ENCODE measurements around the gene LRP5.

Gene LRP5

DNA sequence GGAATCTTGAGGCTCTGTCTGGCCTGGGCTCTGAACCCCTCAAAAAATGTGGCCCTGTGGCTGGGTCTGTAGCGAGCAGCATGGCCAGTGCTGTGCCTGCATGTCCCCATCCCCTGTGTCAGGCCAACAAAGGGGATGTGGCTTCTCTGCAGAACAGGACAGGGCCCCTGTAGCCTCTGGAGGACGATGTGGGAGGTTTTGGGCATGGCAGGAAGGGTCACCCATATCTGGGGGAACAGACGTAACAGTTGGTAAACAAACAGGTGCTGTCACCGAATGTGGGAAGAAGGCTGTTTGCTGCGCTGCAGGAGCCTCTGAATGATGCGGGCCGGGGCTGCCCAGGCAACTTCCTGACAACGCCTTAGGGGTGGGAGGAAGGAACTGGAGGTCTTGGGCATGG is 35.0 kb downstream of the LRP5 start:
- DNase-seq (ENCODE audit: low read depth in 3 of 3) = no peak

DNA sequence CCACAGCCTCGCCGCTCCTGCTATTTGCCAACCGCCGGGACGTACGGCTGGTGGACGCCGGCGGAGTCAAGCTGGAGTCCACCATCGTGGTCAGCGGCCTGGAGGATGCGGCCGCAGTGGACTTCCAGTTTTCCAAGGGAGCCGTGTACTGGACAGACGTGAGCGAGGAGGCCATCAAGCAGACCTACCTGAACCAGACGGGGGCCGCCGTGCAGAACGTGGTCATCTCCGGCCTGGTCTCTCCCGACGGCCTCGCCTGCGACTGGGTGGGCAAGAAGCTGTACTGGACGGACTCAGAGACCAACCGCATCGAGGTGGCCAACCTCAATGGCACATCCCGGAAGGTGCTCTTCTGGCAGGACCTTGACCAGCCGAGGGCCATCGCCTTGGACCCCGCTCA is 35.5 kb downstream of the LRP5 start:
- no peak for DNase-seq (ENCODE audit: low read depth in 3 of 3)

DNA sequence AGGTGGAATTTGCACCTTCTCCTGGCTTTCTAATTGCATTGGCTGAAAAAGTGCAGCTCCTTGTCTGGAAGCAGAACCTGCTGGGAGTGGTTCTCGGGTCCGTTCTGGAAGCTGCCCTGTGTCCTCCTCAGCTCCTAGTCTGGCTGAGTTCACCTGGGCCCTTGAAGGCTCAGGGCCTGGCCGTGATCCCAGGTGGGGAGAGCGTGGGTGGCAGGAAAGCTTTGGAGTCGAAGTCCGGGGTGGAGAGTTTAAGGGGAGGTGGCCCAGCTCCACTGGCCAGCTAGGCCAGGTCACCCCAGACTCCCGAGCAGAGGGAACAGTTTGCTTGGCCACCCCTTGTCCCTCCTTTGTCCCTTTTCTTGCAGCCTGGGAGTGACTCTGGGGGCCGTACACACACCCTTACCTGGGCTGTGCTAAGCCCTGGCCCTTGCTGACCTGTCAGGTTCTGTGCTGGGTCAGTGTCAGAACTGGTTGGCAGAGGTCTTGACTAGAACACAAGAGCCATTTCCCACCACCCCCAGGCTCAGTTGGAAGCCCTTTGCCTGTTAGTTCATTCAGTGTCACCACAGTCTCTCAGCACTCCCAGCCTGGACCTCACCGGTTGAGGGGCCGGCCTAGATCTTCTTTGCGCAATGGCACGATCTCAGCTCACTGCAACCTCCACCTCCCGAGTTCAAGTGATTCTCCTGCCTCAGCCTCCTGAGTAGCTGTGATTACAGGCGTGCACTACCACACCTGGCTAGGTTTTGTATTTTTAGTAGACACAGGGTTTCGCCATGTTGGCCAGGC is 37.3 kb downstream of the LRP5 start:
- DNase-seq (ENCODE audit: low read depth in 3 of 3) = no peak

DNA sequence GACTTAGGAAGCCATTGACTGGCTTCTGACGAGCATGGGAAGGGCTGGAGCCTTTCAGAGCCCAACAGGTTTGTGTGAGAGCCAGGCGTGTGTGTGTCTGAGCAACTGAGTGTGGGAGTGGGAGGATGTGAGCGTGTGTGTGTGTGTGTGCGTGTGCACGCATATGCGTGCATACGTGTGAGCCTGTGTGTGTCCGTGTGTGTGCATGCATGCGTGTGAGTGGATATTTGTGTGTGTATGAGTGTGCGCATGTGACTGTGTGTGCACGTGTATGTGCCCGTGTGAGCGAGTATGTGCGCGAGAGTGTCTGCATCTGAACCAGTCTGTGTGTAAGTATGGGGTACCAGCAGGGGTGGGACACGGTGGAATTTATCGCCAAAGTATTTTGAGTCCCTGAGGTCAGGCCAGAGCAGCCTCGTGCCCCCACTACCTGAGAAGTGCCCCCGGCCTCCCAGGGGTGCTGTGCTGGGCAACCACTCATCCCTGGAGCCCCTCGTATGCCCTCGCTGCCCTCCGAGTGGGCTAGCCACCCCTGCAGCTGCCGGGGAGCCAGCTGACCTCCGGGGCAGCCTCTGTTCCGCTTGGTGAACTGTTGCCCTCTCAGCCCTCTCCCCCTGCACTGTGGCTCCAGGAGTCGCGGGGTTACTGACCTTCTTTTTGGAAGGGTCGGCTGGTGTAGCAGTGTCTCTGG is 38.5 kb downstream of the LRP5 start:
- no peak for DNase-seq (ENCODE audit: low read depth in 3 of 3)

DNA sequence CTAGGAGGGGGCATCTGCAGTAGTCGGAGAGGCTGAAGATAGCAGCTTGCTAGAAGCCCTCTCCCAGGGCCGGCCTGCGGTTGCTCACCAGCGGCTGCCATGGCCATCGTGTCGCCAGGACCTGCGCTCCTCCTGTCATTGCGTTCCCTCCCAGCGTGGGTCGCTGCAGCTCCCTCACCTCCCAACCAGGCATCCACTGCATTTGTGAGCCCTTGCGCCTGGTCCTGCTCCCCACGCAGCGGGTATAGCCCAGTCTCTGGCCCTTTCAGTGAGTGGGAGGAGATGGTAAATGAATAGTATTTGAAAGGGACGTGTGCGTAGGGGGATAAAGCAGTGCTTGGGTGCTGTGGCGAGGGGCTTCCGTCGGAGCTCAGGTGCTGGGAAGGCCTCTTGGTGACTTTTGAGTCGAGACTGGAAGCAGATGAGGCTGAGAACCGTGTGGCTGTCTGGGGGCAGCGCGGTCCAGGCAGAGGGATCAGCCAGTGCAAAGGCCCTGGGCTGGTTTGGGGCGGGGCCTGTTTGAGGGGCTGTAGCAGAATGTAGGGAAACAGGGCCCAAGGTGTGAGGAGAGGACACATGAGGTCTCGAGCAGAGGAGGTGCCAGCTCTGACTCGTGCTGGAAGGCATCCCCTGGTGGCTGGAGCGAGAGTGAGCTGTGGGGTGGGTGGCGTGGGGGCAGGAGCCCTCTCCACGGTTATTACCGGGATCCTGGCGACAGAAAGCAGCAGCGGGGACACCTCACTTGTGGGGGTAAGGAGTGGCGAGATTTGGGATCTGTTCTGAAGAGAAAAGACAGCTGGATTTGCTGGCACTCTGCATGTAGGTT is 39.3 kb downstream of the LRP5 start:
- DNase-seq (ENCODE audit: low read depth in 3 of 3) = no peak

DNA sequence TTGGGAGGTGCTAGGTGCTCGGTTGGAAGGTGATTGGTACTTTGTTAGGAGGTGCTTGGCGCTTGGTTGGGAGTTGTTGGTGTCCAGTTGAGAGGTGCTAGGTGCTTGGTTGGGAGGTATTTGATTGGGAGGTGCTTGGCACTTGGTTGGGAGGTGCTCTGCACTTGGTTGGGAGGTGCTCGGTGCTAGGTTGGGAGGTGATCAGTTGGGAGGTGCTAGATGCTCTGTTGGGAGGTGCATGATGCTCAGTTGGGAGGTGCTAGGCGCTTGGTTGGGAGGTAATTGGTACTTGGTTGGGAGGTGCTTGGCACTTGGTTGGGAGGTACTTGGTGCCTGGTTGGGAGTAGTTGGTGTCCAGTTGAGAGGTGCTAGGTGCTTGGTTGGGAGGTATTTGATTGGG is 40.2 kb downstream of the LRP5 start:
- DNase-seq (ENCODE audit: low read depth in 3 of 3) = no peak

DNA sequence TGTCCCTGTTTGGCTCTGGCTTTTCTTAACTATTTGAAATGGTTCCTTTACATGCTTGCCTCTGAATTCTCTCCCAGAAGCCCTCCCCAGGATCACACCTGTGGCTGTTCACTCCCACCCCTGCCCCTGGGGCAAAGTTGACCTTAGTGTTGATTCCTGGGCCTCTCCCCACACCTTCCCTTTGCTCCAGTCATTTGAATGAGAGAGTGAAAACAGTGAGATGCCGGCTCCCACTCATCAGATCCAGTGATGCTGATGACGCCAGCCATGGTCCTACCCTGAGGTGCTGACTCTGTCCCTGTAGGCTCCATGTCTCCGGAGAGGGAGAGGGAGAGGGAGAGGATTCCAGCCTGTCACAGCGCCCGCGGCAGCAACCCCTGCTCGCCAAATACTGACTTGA is 40.7 kb downstream of the LRP5 start:
- no peak for DNase-seq (ENCODE audit: low read depth in 3 of 3)

DNA sequence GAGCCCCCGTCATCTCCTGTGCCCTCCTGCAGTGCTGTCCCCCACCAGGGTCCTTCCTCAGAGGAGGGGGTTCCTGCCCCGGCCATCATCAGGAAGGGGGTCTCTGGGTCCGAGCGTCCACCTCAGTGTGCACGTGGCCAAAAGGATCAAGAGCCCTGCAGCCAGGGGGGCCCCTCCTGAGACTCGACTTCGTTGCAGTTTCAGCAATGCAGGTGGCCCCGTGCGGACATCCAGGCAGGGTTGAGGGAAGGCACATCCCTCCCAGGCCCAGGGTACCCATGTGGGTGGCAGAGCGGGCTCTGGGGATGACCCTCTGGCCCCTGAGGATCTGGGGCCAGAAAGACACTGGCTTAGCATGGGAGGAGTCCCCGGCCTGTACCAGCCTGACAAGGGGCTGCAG is 41.3 kb downstream of the LRP5 start:
- DNase-seq (ENCODE audit: low read depth in 3 of 3) = no peak

DNA sequence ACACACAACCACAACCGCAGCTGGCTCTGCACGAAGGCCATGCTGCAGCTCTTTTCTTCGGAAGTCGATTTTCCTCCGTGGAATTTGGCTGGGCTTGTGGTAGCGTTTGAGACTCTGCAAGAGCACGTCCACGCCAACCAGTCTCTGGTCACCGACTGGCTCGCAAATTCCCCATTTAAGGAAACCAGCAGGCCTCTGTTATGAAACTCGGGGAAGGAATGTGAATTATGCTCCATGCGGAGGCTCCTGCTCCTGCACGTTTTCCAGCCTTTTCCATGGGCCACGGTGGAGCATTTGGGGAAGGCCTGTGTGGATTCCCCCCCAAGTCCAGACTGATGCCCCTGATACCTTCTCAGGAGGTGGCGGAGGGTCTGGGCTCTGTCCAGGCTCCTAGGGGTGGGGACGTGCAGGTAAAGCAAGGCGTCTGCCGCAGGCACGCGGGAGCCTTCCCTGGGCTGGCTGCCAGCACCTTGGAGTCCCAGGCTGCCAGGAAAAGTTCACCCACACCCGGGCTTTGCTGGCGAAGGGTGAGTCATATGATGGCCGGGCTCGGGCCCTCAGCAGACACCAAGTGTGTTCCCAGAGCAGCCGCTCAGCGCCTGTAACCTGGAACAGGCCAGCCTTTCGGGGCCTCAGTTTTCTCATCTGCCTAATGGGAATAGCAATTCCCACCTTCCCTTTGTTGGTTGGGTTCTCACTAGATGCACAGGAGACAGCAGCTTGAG is 41.9 kb downstream of the LRP5 start:
- DNase-seq (ENCODE audit: low read depth in 3 of 3) = no peak

DNA sequence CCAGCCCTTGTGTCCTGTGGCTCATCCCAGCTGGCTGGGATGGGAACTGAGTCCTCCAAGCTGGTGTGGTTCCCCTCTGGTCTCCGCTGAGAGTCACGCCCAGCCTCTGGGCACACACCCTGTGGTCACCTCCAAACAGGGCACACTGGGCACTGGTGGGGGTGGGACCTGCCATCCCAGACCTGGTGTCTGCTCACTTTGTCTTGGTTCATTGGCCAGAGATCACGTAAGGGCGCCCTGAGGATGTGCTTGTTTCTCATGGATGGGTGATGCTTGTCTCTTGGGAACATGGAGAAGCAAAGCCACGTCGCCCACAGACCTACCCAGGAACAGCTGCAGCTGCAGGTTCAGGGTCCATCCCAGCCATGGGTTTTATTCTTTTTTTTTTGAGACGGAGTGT is 43.1 kb downstream of the LRP5 start:
- DNase-seq (ENCODE audit: low read depth in 3 of 3) = no peak

DNA sequence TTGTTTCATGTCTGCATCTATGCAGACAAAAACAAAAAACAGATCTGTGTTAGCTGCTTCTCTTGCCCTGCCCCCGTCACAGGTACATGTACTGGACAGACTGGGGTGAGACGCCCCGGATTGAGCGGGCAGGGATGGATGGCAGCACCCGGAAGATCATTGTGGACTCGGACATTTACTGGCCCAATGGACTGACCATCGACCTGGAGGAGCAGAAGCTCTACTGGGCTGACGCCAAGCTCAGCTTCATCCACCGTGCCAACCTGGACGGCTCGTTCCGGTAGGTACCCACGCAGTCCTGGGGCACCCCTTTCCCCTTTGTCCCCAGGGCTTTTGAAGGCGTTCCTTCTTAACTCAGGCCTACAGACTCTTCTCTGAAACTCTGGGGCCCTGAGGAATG is 45.2 kb downstream of the LRP5 start:
- DNase-seq (ENCODE audit: low read depth in 3 of 3) = no peak

DNA sequence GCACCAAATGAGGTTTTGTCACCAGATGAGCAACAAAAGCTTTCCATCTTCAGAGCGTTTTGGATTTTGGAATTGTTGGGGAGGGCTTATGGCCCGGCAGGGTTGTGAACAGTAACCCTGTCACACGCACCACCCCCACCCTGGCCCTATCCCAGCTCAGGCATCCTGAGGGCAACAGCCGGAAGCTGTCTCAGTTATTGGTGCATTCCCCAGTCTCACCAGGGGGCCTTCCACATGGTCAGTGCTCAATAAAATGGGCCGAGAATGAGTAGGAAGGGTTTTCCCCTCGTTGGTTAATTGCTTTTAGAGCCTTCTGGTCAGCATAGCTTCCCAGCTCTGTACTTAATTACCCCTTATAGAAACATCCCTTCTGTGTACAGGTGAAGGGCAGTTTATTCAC is 46.0 kb downstream of the LRP5 start:
- no peak for DNase-seq (ENCODE audit: low read depth in 3 of 3)

DNA sequence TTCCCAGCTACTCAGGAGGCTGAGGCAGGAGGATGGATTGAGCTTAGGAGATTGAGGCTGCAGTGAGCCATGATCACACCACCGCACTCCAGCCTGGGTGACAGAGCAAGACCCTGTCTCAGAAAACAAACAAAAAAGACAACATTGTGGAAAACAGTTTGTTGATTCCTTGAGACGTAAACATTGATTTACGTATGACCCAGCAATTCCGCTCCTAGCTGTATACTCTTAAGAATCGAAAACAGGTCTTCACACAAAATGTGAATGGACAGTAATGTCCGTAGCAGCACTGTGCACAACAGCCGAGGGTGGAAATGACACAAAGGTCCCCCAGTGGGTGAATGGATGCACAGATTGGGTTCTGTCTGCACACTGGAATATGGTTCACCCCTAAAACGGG is 49.3 kb downstream of the LRP5 start:
- DNase-seq (ENCODE audit: low read depth in 3 of 3) = no peak

DNA sequence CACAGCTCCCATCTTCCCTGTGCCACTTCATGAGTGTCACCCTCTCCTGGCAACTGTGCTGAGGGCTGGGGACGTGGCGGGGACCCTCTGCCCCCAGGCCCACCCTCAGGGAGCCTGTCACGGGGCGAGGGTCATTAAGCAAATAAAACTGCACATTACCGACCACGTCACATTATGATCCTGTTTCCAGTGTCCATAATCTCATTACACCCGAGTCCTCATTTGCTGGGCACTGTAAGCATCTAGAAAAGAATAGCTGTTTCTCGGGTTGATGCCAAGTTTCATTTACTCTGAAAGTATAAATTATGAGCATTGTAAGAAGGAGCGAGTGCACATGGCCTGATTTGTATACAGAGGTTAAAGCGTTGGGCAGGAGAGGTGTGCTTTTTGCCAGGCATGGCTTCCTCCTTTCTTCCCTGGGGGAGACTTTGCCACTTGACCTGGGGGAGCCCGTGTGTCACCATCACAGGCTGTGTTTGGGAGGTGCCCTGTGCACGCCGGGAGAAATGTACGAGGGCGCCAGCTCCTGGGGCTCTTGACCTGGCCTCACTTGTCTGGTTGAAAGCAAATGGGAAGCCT is 50.5 kb downstream of the LRP5 start:
- no peak for DNase-seq (ENCODE audit: low read depth in 3 of 3)

DNA sequence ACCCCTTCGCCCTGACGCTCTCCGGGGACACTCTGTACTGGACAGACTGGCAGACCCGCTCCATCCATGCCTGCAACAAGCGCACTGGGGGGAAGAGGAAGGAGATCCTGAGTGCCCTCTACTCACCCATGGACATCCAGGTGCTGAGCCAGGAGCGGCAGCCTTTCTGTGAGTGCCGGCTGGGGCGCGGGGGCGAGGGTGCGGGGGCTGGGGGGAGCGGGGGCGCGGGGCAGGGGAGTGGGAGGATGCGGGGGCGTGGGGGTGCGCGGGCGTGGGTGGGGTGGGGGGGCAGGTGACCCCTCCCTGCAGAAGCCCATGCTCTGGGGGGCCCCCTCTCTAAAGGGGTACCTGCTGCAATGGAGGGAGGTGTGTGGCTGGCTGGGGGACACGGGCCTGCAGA is 51.4 kb downstream of the LRP5 start:
- no peak for DNase-seq (ENCODE audit: low read depth in 3 of 3)

DNA sequence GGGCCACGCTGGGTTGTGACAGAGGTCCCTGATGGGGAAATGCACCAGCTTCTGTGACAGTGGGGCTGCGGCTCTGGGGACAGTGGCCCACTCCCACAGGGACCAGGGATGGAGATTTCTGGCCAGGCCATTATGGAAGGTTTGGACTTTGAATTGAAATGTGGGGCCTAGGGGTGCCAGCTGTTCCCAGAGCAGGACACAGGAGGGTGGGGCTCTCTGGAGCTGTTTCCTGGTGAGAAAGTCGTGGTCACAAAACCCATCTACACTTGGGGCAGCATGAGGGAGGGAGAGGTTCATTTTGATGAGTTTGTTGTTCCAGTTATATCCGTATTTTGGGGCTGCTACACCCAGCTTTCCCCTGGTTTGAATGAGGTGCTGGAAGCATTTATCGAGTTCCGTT is 52.2 kb downstream of the LRP5 start:
- DNase-seq (ENCODE audit: low read depth in 3 of 3) = no peak

DNA sequence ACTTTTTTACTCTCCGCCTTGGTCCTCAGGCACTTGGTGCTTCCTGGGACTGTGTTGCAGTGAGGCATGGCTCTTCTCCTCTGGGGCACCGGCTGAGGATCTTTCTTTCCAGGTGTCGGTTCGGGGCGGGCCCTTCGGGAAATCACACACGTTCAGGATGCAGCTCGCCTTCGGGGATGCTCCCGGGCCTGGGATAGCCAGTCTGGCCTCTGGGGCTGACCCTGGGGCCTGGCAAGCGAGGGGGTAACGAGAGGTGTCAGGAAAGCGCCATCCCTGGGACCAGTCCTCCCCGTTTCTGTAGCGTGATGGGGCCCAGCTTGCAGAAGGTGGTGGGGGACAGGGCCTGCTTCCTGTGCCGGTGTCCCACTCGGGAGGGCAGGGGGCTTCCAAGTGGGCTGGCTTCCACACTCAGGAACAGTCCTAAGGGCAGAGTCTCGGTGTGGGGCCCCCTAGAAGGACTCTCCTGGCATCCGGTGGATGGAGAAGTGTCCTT is 53.6 kb downstream of the LRP5 start:
- no peak for DNase-seq (ENCODE audit: low read depth in 3 of 3)

DNA sequence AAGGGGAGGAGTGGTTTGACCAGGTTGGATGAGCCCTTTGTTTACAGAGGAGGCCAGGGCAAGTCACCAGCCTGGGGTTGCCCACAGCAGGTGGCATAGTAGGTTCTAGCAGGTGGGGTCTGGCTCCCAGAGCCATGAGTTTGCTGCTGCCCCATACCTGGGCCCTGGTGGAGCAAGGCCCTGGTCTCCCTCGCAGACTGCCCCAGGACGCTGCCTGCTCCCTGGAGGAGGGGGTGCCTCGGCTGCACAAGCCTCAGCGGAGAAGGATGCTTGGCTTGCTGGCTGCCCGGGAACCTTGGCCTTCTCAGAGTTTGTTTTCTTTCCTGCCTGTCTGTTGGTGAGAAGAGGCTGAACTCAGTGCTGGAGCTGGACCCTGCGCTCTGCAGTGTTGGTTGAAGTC is 54.9 kb downstream of the LRP5 start:
- no peak for DNase-seq (ENCODE audit: low read depth in 3 of 3)

DNA sequence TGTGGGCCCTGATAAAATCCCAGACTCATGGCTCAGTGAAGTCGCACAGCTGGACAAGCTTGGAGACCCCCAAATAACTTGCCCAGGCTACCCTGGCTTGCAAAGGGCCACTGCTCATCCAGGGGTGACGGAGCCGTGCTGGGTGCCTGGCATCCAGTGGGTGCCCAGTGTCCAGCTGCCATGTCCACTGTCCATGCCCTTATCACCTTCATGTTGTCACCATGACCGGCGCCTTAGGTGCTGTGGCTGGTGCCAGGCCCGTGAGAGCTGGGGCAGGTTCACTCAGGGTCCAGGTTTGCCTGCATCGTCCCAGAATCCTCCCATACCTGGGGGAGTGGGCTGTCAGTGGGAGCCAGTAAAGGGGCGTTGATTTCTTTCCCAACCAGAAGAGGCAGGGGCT is 57.4 kb downstream of the LRP5 start:
- no peak for DNase-seq (ENCODE audit: low read depth in 3 of 3)

DNA sequence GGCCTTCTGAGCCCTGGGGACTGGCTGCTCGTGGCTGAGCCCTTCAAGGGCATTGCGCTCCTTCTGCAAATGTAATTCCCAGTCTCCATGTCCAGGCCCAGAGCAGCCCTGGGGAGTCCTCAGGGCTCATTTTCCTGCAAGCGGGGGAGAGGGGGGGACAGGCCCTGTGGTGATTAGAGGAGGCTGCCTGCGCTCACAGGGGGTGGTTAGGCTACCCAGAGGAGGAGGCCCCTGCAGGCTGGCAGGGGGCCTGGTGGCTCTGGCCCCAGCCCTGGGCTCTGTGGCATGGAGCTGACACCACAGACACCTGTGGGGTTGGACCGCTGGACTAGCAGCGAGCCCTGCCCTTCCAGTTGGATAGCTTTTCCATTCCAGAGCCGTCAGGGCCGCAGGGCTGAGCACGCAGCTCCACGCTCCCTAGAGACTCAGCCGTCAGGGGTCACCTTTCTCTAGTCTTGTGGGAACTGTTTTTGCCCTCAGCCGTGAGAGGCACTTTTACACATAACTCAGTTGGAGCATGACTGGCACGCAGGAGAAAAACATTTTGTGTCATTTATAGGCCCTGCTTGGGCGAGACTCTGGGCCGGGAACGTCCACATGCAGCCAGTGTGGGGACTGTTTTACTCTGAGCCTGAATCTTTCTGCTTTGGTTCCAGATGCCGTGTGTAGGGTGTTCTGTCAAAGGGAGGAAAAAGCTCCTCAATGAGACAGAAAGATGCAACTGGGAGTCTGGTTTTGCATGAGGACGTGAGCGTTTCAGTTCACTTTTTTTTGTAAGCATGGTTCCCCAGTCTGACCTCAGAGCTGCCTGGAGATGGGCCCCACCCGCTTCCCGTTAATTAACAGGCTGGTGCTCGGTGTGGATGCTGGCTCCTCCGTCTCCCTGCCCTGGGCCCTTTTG is 58.1 kb downstream of the LRP5 start:
- DNase-seq (ENCODE audit: low read depth in 3 of 3) = no peak

Measured in stimulated activated CD4-positive, alpha-beta T cell treated with anti-CD3 and anti-CD28 coated beads, TNF-alpha, amount 100 ng/mL, for 48 hours (primary cell).